OCI-LY7 (cell line): ENCODE results near the gene OR2C1.

Experiments
- CTCF ChIP-seq: fragments of 200-600 bp; sonication (generic); conservative IDR thresholded peaks from 2 replicates; pipeline ENCODE4 v1.5.1; 2014; ENCODE audit warnings: mild to moderate bottlenecking, antibody characterized with exemption, low read length, moderate library complexity, mixed read lengths
- EZH2phosphoT487 ChIP-seq: fragments of 200-600 bp; sonication (generic); IDR thresholded peaks from 2 replicates; pipeline ENCODE4 v1.6.1; 2018; ENCODE audit warnings: low read depth, borderline replicate concordance, mild to moderate bottlenecking, mixed run types, antibody characterized with exemption, low read length, moderate library complexity, mixed read lengths

GRCh38 chr16:3355589-3355988, at the start of gene OR2C1:
- TF ChIP-seq CTCF (no peak), EZH2phosphoT487 (no peak)
